Thyroid gland (tissue), 4 donors: ENCODE measurements around the gene SRD5A3.
"Not testable (repeated sequence)": the region's sequence is repeated elsewhere in the genome, so short reads cannot be mapped to it uniquely, and the experiment has no call there.

ENCODE experiments used
- CTCF ChIP-seq, 6 experiments: fragments of 200-600 bp in 3 of 6; fragments of 450-650 bp in 3 of 6; sonication (generic) in 3 of 6; IDR thresholded peaks; one replicate each; pipeline ENCODE4 v1.5.1; 2016 to 2019; ENCODE audit warnings: antibody characterized with exemption in 6 of 6, mild to moderate bottlenecking in 2 of 6, inconsistent platforms in 1 of 6, moderate library complexity in 1 of 6
- POLR2A ChIP-seq, 2 donors: fragments of 450-650 bp; IDR thresholded peaks; one replicate each; pipeline ENCODE4 v1.6.1; 2017; ENCODE audit warnings: antibody characterized with exemption in 2 of 2, mild to moderate bottlenecking in 2 of 2, moderate library complexity in 1 of 2

- not testable (repeated sequence) for TF ChIP-seq CTCF, POLR2A (IDR thresholded peaks at IDR 0.05)
These were observed 16.9 kb downstream of the SRD5A3 start for GRCh38 chr4:55362938-55363337.
